Ovary (tissue), 3 donors: Measurements from ENCODE around the gene TRMU.

ENCODE experiments used
- POLR2A ChIP-seq: fragments of 450-650 bp; IDR thresholded peaks from one replicate; pipeline ENCODE4 v1.6.1; 2017; ENCODE audit warnings: antibody characterized with exemption, mild to moderate bottlenecking, moderate library complexity
- TF ChIP-seq, protein P1 (sequence below), 3 donors: fragments of 450-650 bp in 2 of 3; fragments of 200-600 bp in 1 of 3; IDR thresholded peaks; one replicate each; pipeline versions ENCODE4 v1.5.1 to v1.8.0; 2016 to 2022; ENCODE audit warnings: antibody characterized with exemption in 3 of 3, mild to moderate bottlenecking in 1 of 3
- donor health status: DM: no; HTN: no; CAD: no.

DNA sequence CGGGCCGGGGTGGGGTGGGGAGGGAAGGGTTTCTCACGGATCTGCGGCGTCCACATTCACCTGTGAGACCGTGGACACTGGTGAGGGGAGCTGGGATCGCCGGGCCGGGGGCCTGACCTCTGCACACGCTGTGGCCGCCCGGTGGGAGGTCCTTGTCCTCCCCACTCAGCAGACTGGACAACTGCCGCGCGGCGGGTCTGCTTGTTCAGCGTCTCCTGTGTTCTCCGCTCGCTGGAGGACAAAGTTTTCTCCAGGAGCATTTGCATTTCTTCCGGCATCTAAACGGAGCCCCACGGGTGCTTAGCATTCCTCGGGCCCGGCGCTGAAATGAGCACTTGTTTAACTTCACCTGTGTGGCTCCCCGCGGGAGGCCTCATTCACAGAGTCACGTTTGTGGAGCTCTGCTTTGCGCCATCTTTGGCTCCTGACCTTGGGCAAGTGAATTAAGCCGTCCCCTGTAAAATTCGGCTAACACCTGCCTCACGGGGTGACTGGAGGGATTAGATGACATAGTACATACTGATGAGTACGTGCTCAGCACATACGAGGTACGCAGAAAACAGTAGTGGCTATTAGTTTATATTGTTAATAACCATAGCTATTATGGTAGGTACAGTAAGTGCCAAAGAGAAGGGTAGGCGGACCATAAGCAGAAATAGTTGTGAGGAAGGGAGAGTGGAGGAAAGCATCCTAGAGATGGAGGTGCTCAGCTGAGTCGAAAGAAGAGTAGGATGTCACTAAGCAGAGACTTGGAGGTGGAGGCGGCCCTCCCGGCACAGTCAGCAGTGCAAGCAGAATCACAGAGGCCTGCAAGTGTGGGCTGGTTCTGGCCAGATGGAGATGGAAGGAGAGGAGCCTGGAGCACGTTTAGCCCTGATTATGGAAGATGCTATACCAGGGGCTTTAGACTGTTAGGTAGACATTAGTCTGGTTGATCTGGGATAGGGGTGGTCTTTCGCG, 885 bp downstream of the TRMU start:
- TF ChIP-seq, protein P1, sequence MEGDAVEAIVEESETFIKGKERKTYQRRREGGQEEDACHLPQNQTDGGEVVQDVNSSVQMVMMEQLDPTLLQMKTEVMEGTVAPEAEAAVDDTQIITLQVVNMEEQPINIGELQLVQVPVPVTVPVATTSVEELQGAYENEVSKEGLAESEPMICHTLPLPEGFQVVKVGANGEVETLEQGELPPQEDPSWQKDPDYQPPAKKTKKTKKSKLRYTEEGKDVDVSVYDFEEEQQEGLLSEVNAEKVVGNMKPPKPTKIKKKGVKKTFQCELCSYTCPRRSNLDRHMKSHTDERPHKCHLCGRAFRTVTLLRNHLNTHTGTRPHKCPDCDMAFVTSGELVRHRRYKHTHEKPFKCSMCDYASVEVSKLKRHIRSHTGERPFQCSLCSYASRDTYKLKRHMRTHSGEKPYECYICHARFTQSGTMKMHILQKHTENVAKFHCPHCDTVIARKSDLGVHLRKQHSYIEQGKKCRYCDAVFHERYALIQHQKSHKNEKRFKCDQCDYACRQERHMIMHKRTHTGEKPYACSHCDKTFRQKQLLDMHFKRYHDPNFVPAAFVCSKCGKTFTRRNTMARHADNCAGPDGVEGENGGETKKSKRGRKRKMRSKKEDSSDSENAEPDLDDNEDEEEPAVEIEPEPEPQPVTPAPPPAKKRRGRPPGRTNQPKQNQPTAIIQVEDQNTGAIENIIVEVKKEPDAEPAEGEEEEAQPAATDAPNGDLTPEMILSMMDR (IDR thresholded peaks at IDR 0.05), result no peak
- no peak for TF ChIP-seq POLR2A
